Activated naive CD8-positive, alpha-beta T cell treated with anti-CD3 and anti-CD28 coated beads, Interleukin-2, amount 50 U/mL, for 24 hours (primary cell): Measurements from ENCODE around the gene TBL1X.

Experiments
- ATAC-seq: fragments of 150-1000 bp; cut with Tn5 transposase; one replicate; pipeline ENCODE4 v1.10.0; 2021
- DNase-seq: peaks from one replicate; pipeline ENCODE4 v3.0.0; 2021
- H3K27ac Mint-ChIP-seq: one replicate; pipeline ENCODE4 v1.8.0; 2021; ENCODE audit warnings: mild to moderate bottlenecking, mixed read lengths
- H3K27me3 Mint-ChIP-seq: one replicate; pipeline ENCODE4 v1.8.0; 2021; ENCODE audit warnings: mixed read lengths
- H3K36me3 Mint-ChIP-seq: one replicate; pipeline ENCODE4 v1.8.0; 2021; ENCODE audit warnings: low read depth, mixed read lengths
- H3K4me1 Mint-ChIP-seq: one replicate; pipeline ENCODE4 v1.8.0; 2021; ENCODE audit warnings: mixed read lengths
- H3K4me3 Mint-ChIP-seq: one replicate; pipeline ENCODE4 v1.8.0; 2021; ENCODE audit warnings: mild to moderate bottlenecking, moderate library complexity, mixed read lengths
- H3K9me3 Mint-ChIP-seq: one replicate; pipeline ENCODE4 v1.8.0; 2021; ENCODE audit warnings: mixed read lengths

Gene TBL1X

GRCh38 chrX:9647431-9647830, 182.6 kb downstream of the TBL1X start:
- Mint-ChIP-seq H3K27ac (no peak overlapping the region), H3K36me3 (peaks cover 6% of the 10 kb centered on the region), H3K4me1 (peaks cover 29% of the 10 kb centered on the region), H3K9me3 (no peaks in the 10 kb centered on the region), H3K4me3 (no peak overlapping the region), H3K27me3 (no peaks in the 10 kb centered on the region)
- DNase-seq (no peak), ATAC-seq (no peak)

- Mint-ChIP-seq H3K36me3 (peaks cover 9% of the 10 kb centered on the region), H3K9me3 (no peaks in the 10 kb centered on the region), H3K27me3 (no peaks in the 10 kb centered on the region), H3K4me3 (no peak overlapping the region), H3K4me1 (peaks cover 2% of the 10 kb centered on the region), H3K27ac (no peak overlapping the region)
- DNase-seq (no peak), ATAC-seq (no peak)
Measured at GRCh38 chrX:9650091-9650490, 185.2 kb downstream of the TBL1X start.

GRCh38 chrX:9651737-9652136, 186.9 kb downstream of the TBL1X start:
- Mint-ChIP-seq H3K27ac (no peak overlapping the region), H3K27me3 (no peaks in the 10 kb centered on the region), H3K36me3 (peaks cover 9% of the 10 kb centered on the region), H3K4me3 (no peak overlapping the region), H3K4me1 (peaks cover 1% of the 10 kb centered on the region), H3K9me3 (no peaks in the 10 kb centered on the region)
- DNase-seq: no peak
- ATAC-seq: no peak

- Mint-ChIP-seq H3K9me3 (no peaks in the 10 kb centered on the region), H3K4me1 (no peaks in the 10 kb centered on the region), H3K27me3 (no peaks in the 10 kb centered on the region), H3K36me3 (peaks cover 16% of the 10 kb centered on the region), H3K27ac (no peak overlapping the region), H3K4me3 (no peak overlapping the region)
- DNase-seq (no peak), ATAC-seq (no peak)
Measured at GRCh38 chrX:9654929-9655328, 190.1 kb downstream of the TBL1X start.

GRCh38 chrX:9656277-9656676, 191.4 kb downstream of the TBL1X start:
- H3K27me3 Mint-ChIP-seq: no peaks in the 10 kb centered on the region

GRCh38 chrX:9656871-9657270, 192.0 kb downstream of the TBL1X start:
- H3K4me3 Mint-ChIP-seq: no peak overlapping the region
- DNase-seq (no peak), ATAC-seq (no peak)
- no peak overlapping the region for H3K27ac Mint-ChIP-seq
- H3K27me3 Mint-ChIP-seq: no peaks in the 10 kb centered on the region
- H3K36me3 Mint-ChIP-seq: peaks cover 16% of the 10 kb centered on the region
- no peaks in the 10 kb centered on the region for H3K9me3 Mint-ChIP-seq
- no peaks in the 10 kb centered on the region for H3K4me1 Mint-ChIP-seq

More at GRCh38 chrX:9656277-9656676, 191.4 kb downstream of the TBL1X start:
- H3K27ac Mint-ChIP-seq: no peak overlapping the region
- no peak overlapping the region for H3K4me3 Mint-ChIP-seq
- ATAC-seq: no peak
- peaks cover 16% of the 10 kb centered on the region for H3K36me3 Mint-ChIP-seq
- H3K4me1 Mint-ChIP-seq: no peaks in the 10 kb centered on the region
- no peak for DNase-seq
- H3K9me3 Mint-ChIP-seq: no peaks in the 10 kb centered on the region

- peaks cover 22% of the 10 kb centered on the region for H3K36me3 Mint-ChIP-seq
- no peaks in the 10 kb centered on the region for H3K4me1 Mint-ChIP-seq
- H3K27me3 Mint-ChIP-seq: no peaks in the 10 kb centered on the region
- no peak overlapping the region for H3K4me3 Mint-ChIP-seq
- ATAC-seq (no peak), DNase-seq (no peak)
- H3K27ac Mint-ChIP-seq: no peak overlapping the region
- no peaks in the 10 kb centered on the region for H3K9me3 Mint-ChIP-seq
Measured at GRCh38 chrX:9657590-9658256, 192.9 kb downstream of the TBL1X start.

- H3K4me1 Mint-ChIP-seq: no peaks in the 10 kb centered on the region
- no peak for DNase-seq
- no peaks in the 10 kb centered on the region for H3K27me3 Mint-ChIP-seq
- ATAC-seq: no peak
- no peak overlapping the region for H3K4me3 Mint-ChIP-seq
- peaks cover 22% of the 10 kb centered on the region for H3K36me3 Mint-ChIP-seq
- no peaks in the 10 kb centered on the region for H3K9me3 Mint-ChIP-seq
- H3K27ac Mint-ChIP-seq: no peak overlapping the region
Measured at GRCh38 chrX:9658409-9658808, 193.6 kb downstream of the TBL1X start.

- Mint-ChIP-seq H3K36me3 (peaks cover 17% of the 10 kb centered on the region), H3K27ac (no peak overlapping the region)
Measured at GRCh38 chrX:9659571-9660195, 194.8 kb downstream of the TBL1X start.

GRCh38 chrX:9662148-9662547, 197.3 kb downstream of the TBL1X start:
- Mint-ChIP-seq H3K9me3 (no peaks in the 10 kb centered on the region), H3K36me3 (peaks cover 17% of the 10 kb centered on the region), H3K27ac (no peak overlapping the region), H3K27me3 (no peaks in the 10 kb centered on the region), H3K4me1 (no peaks in the 10 kb centered on the region), H3K4me3 (no peak overlapping the region)
- DNase-seq: no peak
- no peak for ATAC-seq

More at GRCh38 chrX:9659571-9660195, 194.8 kb downstream of the TBL1X start:
- Mint-ChIP-seq H3K4me3 (no peak overlapping the region), H3K27me3 (no peaks in the 10 kb centered on the region), H3K4me1 (no peaks in the 10 kb centered on the region), H3K9me3 (no peaks in the 10 kb centered on the region)
- no peak for ATAC-seq
- no peak for DNase-seq

- DNase-seq (no peak), ATAC-seq (no peak)
- H3K4me3 Mint-ChIP-seq: no peak overlapping the region
- H3K9me3 Mint-ChIP-seq: no peaks in the 10 kb centered on the region
- H3K27ac Mint-ChIP-seq: no peak overlapping the region
- H3K27me3 Mint-ChIP-seq: no peaks in the 10 kb centered on the region
- peaks cover 14% of the 10 kb centered on the region for H3K36me3 Mint-ChIP-seq
- H3K4me1 Mint-ChIP-seq: no peaks in the 10 kb centered on the region
Measured at GRCh38 chrX:9663216-9663615, 198.4 kb downstream of the TBL1X start.

- no peak for DNase-seq
- no peaks in the 10 kb centered on the region for H3K9me3 Mint-ChIP-seq
- peaks cover 13% of the 10 kb centered on the region for H3K36me3 Mint-ChIP-seq
- H3K27me3 Mint-ChIP-seq: no peaks in the 10 kb centered on the region
- H3K4me1 Mint-ChIP-seq: no peaks in the 10 kb centered on the region
- no peak overlapping the region for H3K27ac Mint-ChIP-seq
- ATAC-seq: no peak
- H3K4me3 Mint-ChIP-seq: no peak overlapping the region
Measured at GRCh38 chrX:9664224-9664623, 199.4 kb downstream of the TBL1X start.

- Mint-ChIP-seq H3K36me3 (peaks cover 13% of the 10 kb centered on the region), H3K4me1 (no peaks in the 10 kb centered on the region), H3K9me3 (no peaks in the 10 kb centered on the region), H3K27me3 (no peaks in the 10 kb centered on the region), H3K27ac (no peak overlapping the region), H3K4me3 (no peak overlapping the region)
- ATAC-seq (no peak), DNase-seq (no peak)
Measured at GRCh38 chrX:9665113-9665512, 200.3 kb downstream of the TBL1X start.

GRCh38 chrX:9668537-9668936, 203.7 kb downstream of the TBL1X start:
- ATAC-seq (no peak), DNase-seq (no peak)
- peaks cover 10% of the 10 kb centered on the region for H3K4me1 Mint-ChIP-seq
- H3K9me3 Mint-ChIP-seq: no peaks in the 10 kb centered on the region
- H3K36me3 Mint-ChIP-seq: peaks cover 12% of the 10 kb centered on the region
- H3K27ac Mint-ChIP-seq: no peak overlapping the region
- H3K27me3 Mint-ChIP-seq: no peaks in the 10 kb centered on the region
- no peak overlapping the region for H3K4me3 Mint-ChIP-seq

GRCh38 chrX:9670136-9670814, 205.4 kb downstream of the TBL1X start:
- Mint-ChIP-seq H3K27me3 (no peaks in the 10 kb centered on the region), H3K4me3 (no peak overlapping the region), H3K4me1 (peaks cover 10% of the 10 kb centered on the region), H3K9me3 (no peaks in the 10 kb centered on the region), H3K27ac (no peak overlapping the region), H3K36me3 (peaks cover 15% of the 10 kb centered on the region)
- ATAC-seq (no peak), DNase-seq (no peak)
